GM18520 (cell line): Measurements from ENCODE around the gene LILRB4.
"Not testable (repeated sequence)": the region's sequence is repeated elsewhere in the genome, so short reads cannot be mapped to it uniquely, and the experiment has no call there.

Source experiments
- ATAC-seq: cut with Tn5 transposase; IDR thresholded peaks from one replicate; pipeline ENCODE4 v1.9.1; 2021; ENCODE audit not compliant: unreplicated experiment

Gene LILRB4

GRCh38 chr19:54691582-54692297 is 29.0 kb downstream of the LILRB4 start:
- no peak for ATAC-seq

- no peak for ATAC-seq
These were observed 29.5 kb downstream of the LILRB4 start for GRCh38 chr19:54692298-54692615.

GRCh38 chr19:54694648-54695047 is 31.9 kb downstream of the LILRB4 start:
- ATAC-seq = no peak

GRCh38 chr19:54696117-54696548 is 33.3 kb downstream of the LILRB4 start:
- ATAC-seq = no peak

GRCh38 chr19:54696766-54697165 is 34.0 kb downstream of the LILRB4 start:
- ATAC-seq = no peak

- not testable (repeated sequence) for ATAC-seq
These were observed 34.9 kb downstream of the LILRB4 start for GRCh38 chr19:54697716-54698115.

GRCh38 chr19:54704928-54705327 is 42.1 kb downstream of the LILRB4 start:
- ATAC-seq = no peak

GRCh38 chr19:54707962-54708361 is 45.2 kb downstream of the LILRB4 start:
- ATAC-seq = no peak

GRCh38 chr19:54708781-54709180 is 46.0 kb downstream of the LILRB4 start:
- no peak for ATAC-seq

- ATAC-seq = no peak
These were observed 46.6 kb downstream of the LILRB4 start for GRCh38 chr19:54709212-54709948.

GRCh38 chr19:54709956-54710355 is 47.2 kb downstream of the LILRB4 start:
- ATAC-seq = not testable (repeated sequence)
